Measurements from ENCODE around the gene CCM2L.

Gene CCM2L

GRCh38 chr20:32012159-32012688 is 2.0 kb downstream of the CCM2L start:
- TF ChIP-seq ZBTB7A (IDR thresholded peaks at IDR 0.05; ENCODE audit: low read depth) (no peak), CEBPB (IDR thresholded peaks at IDR 0.05) (no peak), USF1 (IDR thresholded peaks at IDR 0.05) (no peak), TAF1 (IDR thresholded peaks at IDR 0.05; ENCODE audit: low read depth) (no peak), TCF12 (IDR thresholded peaks at IDR 0.05; ENCODE audit: low read depth) (no peak), FOXM1 (IDR thresholded peaks at IDR 0.05; ENCODE audit: borderline replicate concordance, low read depth) (no peak), EGR1 (IDR thresholded peaks at IDR 0.05) (no peak)

- TF ChIP-seq NFIC (IDR thresholded peaks at IDR 0.05) (no peak), TAF1 (IDR thresholded peaks at IDR 0.05; ENCODE audit: low read depth) (no peak), RAD21 (IDR thresholded peaks at IDR 0.05; ENCODE audit: low read depth) (no peak), YY1 (IDR thresholded peaks at IDR 0.05; ENCODE audit: low read depth) (no peak), CEBPB (IDR thresholded peaks at IDR 0.05) (no peak), TCF12 (IDR thresholded peaks at IDR 0.05; ENCODE audit: low read depth) (no peak), USF1 (IDR thresholded peaks at IDR 0.05) (no peak), MAX (IDR thresholded peaks at IDR 0.05) (no peak), ZBTB7A (IDR thresholded peaks at IDR 0.05; ENCODE audit: low read depth) (no peak)
These were observed 3.1 kb downstream of the CCM2L start for GRCh38 chr20:32013326-32013725.

GRCh38 chr20:32017711-32018251 is 7.5 kb downstream of the CCM2L start:
- TF ChIP-seq MAX (IDR thresholded peaks at IDR 0.05) = peak; percentile 75
- TF ChIP-seq RAD21 (IDR thresholded peaks at IDR 0.05; ENCODE audit: low read depth) = peak; percentile 53
- no peak for TF ChIP-seq EGR1 (IDR thresholded peaks at IDR 0.05)

- TF ChIP-seq EGR1 (IDR thresholded peaks at IDR 0.05) = peak; percentile 39; the same call in 1 of the 2 replicates
- 0 out of 2 replicates have a peak, but pooled peaks have one; percentile 53 for TF ChIP-seq ZBTB7A (IDR thresholded peaks at IDR 0.05; ENCODE audit: low read depth)
- peak; percentile 58 for TF ChIP-seq USF1 (IDR thresholded peaks at IDR 0.05)
- TF ChIP-seq REST (IDR thresholded peaks at IDR 0.05; ENCODE audit: low read depth) = no peak
These were observed 8.3 kb downstream of the CCM2L start for GRCh38 chr20:32018269-32019155.

GRCh38 chr20:32019156-32019510 is 8.9 kb downstream of the CCM2L start:
- TF ChIP-seq ZBTB7A (IDR thresholded peaks at IDR 0.05; ENCODE audit: low read depth) (peak; percentile 39; the same call in 1 of the 2 replicates), TAF1 (IDR thresholded peaks at IDR 0.05; ENCODE audit: low read depth) (no peak), RAD21 (IDR thresholded peaks at IDR 0.05; ENCODE audit: low read depth) (no peak), YY1 (IDR thresholded peaks at IDR 0.05; ENCODE audit: low read depth) (no peak), CEBPB (IDR thresholded peaks at IDR 0.05) (no peak)

GRCh38 chr20:32019563-32020463 is 9.6 kb downstream of the CCM2L start:
- TF ChIP-seq RAD21 (IDR thresholded peaks at IDR 0.05; ENCODE audit: low read depth) (no peak), TAF1 (IDR thresholded peaks at IDR 0.05; ENCODE audit: low read depth) (no peak), USF1 (IDR thresholded peaks at IDR 0.05) (no peak), CEBPB (IDR thresholded peaks at IDR 0.05) (no peak), TEAD4 (IDR thresholded peaks at IDR 0.05) (no peak), REST (IDR thresholded peaks at IDR 0.05; ENCODE audit: low read depth) (no peak), EGR1 (IDR thresholded peaks at IDR 0.05) (no peak), FOXM1 (IDR thresholded peaks at IDR 0.05; ENCODE audit: borderline replicate concordance, low read depth) (no peak), CREB1 (IDR thresholded peaks at IDR 0.05; ENCODE audit: low read depth) (no peak), YY1 (IDR thresholded peaks at IDR 0.05; ENCODE audit: low read depth) (no peak), TCF12 (IDR thresholded peaks at IDR 0.05; ENCODE audit: low read depth) (no peak), NFIC (IDR thresholded peaks at IDR 0.05) (no peak)
